CD14-positive monocyte (primary cell): ENCODE measurements around the gene ANKRD44. TPM values are rescaled to one million over a fixed set of nuclear protein-coding genes. Genes with fewer than 3 reads are reported as not detected.

Experiments used
- DNase-seq, 3 donors: peaks; one replicate each; pipeline ENCODE4 v3.0.0-alpha.2; 2011 to 2022
- H2AFZ ChIP-seq: 2 replicates; pipeline ENCODE4 v1.6.0; 2012; ENCODE audit warnings: mild to moderate bottlenecking, low read depth, low read length, inconsistent platforms; ENCODE audit not compliant: insufficient read depth, poor library complexity, severe bottlenecking
- H3K27ac ChIP-seq, 2 donors: 1 replicate in 1 of 2; 2 replicates in 1 of 2; pipeline ENCODE4 v1.5.1; 2012 to 2013; ENCODE audit warnings: low read length in 2 of 2, control low read depth in 1 of 2, inconsistent platforms in 1 of 2, low read depth in 1 of 2, mild to moderate bottlenecking in 1 of 2
- H3K27me3 ChIP-seq, 2 donors: one replicate each; pipeline versions ENCODE4 v1.6.0 to v1.6.1; 2011 to 2013; ENCODE audit warnings: low read length in 2 of 2; ENCODE audit not compliant: control insufficient read depth in 2 of 2, insufficient read depth in 2 of 2
- H3K36me3 ChIP-seq, 2 donors: replicated peaks in 1 of 2; 1 replicate in 1 of 2; 2 replicates in 1 of 2; pipeline versions ENCODE4 v1.5.1 to v1.6.1; 2012 to 2013; ENCODE audit warnings: low read length in 2 of 2, control low read depth in 1 of 2, inconsistent platforms in 1 of 2, mild to moderate bottlenecking in 1 of 2; ENCODE audit not compliant: insufficient read depth in 2 of 2, control insufficient read depth in 1 of 2
- H3K4me1 ChIP-seq, 2 donors: 1 replicate in 1 of 2; 2 replicates in 1 of 2; pipeline versions ENCODE4 v1.5.1 to v1.6.1; 2012 to 2013; ENCODE audit warnings: low read length in 2 of 2, control low read depth in 1 of 2, inconsistent platforms in 1 of 2, mild to moderate bottlenecking in 1 of 2, moderate library complexity in 1 of 2; ENCODE audit not compliant: insufficient read depth in 2 of 2, control insufficient read depth in 1 of 2
- H3K4me2 ChIP-seq: replicated peaks from 2 replicates; pipeline ENCODE3; 2012; ENCODE audit warnings: low read length, moderate library complexity, mild to moderate bottlenecking; ENCODE audit not compliant: poor library complexity, severe bottlenecking; ENCODE audit errors: extremely low read depth
- H3K4me3 ChIP-seq, 3 experiments: fragments of 200-600 bp in 1 of 3; sonication (generic) in 1 of 3; replicated peaks in 1 of 3; 1 replicate in 2 of 3; 2 replicates in 1 of 3; pipeline ENCODE4 v1.5.1; 2011 to 2013; ENCODE audit warnings: low read length in 3 of 3, mild to moderate bottlenecking in 3 of 3, control low read depth in 2 of 3, low read depth in 2 of 3, inconsistent platforms in 1 of 3, moderate library complexity in 1 of 3
- H3K79me2 ChIP-seq: 2 replicates; pipeline ENCODE4 v1.6.0; 2012; ENCODE audit warnings: mild to moderate bottlenecking, control low read depth, inconsistent platforms, low read length, moderate library complexity; ENCODE audit not compliant: insufficient read depth
- H3K9ac ChIP-seq: 2 replicates; pipeline ENCODE4 v1.6.0; 2017; ENCODE audit warnings: low read length, mild to moderate bottlenecking; ENCODE audit not compliant: insufficient read depth, poor library complexity, severe bottlenecking
- H3K9me3 ChIP-seq, 2 donors: replicated peaks in 1 of 2; 1 replicate in 1 of 2; 2 replicates in 1 of 2; pipeline versions ENCODE4 v1.5.1 to v1.6.1; 2012 to 2013; ENCODE audit warnings: low read length in 2 of 2, control low read depth in 1 of 2; ENCODE audit not compliant: control insufficient read depth in 1 of 2, insufficient read depth in 1 of 2
- H4K20me1 ChIP-seq: 2 replicates; pipeline ENCODE4 v1.6.0; 2012; ENCODE audit warnings: mild to moderate bottlenecking, low read length, control low read depth, moderate library complexity; ENCODE audit not compliant: insufficient read depth
- H3K27ac Mint-ChIP-seq, 7 donors: one replicate each; pipeline ENCODE4 v1.8.0; 2020; ENCODE audit warnings: mild to moderate bottlenecking in 7 of 7, mixed read lengths in 7 of 7, moderate library complexity in 6 of 7, inconsistent platforms in 2 of 7
- H3K27me3 Mint-ChIP-seq, 3 donors: one replicate each; pipeline ENCODE4 v1.8.0; 2021 to 2022; ENCODE audit warnings: low read depth in 3 of 3, mild to moderate bottlenecking in 3 of 3, mixed read lengths in 3 of 3, moderate library complexity in 3 of 3, inconsistent platforms in 1 of 3
- H3K36me3 Mint-ChIP-seq, 2 donors: one replicate each; pipeline ENCODE4 v1.8.0; 2020; ENCODE audit warnings: mixed read lengths in 2 of 2, inconsistent platforms in 1 of 2, mild to moderate bottlenecking in 1 of 2
- H3K4me1 Mint-ChIP-seq: one replicate; pipeline ENCODE4 v1.8.0; 2020; ENCODE audit warnings: mild to moderate bottlenecking, mixed read lengths
- H3K4me3 Mint-ChIP-seq, 2 donors: one replicate each; pipeline ENCODE4 v1.8.0; 2020; ENCODE audit warnings: mild to moderate bottlenecking in 2 of 2, mixed read lengths in 2 of 2, moderate library complexity in 1 of 2
- H3K9me3 Mint-ChIP-seq, 7 donors: one replicate each; pipeline ENCODE4 v1.8.0; 2020 to 2022; ENCODE audit warnings: mixed read lengths in 7 of 7, mild to moderate bottlenecking in 6 of 7, moderate library complexity in 6 of 7, inconsistent platforms in 2 of 7
- CTCF ChIP-seq: fragments of 200-600 bp; IDR thresholded peaks from one replicate; pipeline ENCODE4 v1.8.0; 2022; ENCODE audit warnings: antibody characterized with exemption, mild to moderate bottlenecking
- WGBS: methylation state at CpG from one replicate; pipeline ENCODE4 v1.1.5; 2013; ENCODE audit warnings: missing lambda C conversion rate; ENCODE audit not compliant: insufficient coverage; 5-methylcytosine and 5-hydroxymethylcytosine counted together
- intact Hi-C, 2 donors: fragments of 100-400 bp; cut with micrococcal nuclease; formaldehyde crosslinking; loops; one replicate each; pipeline versions ENCODE4 v1.15.0 to v1.15.1; 2023
- polyA plus RNA-seq, 3 donors: library from polyadenylated mRNA; depleted of rRNA in 1 of 3; unstranded in 2 of 3; stranded (reverse) in 1 of 3; fragments of 300-500 nt in 2 of 3; fragments of >200 nt in 1 of 3; fragmentation: Illumina TruSeq in 2 of 3; gene quantifications; 1 replicate in 2 of 3; 2 replicates in 1 of 3; pipeline ENCODE4 v1.2.3, GENCODE V29; 2012 to 2021

Gene ANKRD44
- polyA plus RNA-seq, 3 donors = 55.7 to 91.9 (median 64.9) TPM

GRCh38 chr2:197126630-197127352, 183.8 kb downstream of the ANKRD44 start:
- TF ChIP-seq CTCF = no peak
- H3K9me3 Mint-ChIP-seq = no peaks in the 10 kb centered on the region
- no peak for DNase-seq
- H3K27me3 ChIP-seq = no peaks in the 10 kb centered on the region
- peaks cover 36 to 58% of the 10 kb centered on the region in 2 donors for H3K36me3 ChIP-seq
- 100% methylated on average over 3 of the region's 7 CpGs for WGBS
- no peaks in the 10 kb centered on the region for H3K27me3 Mint-ChIP-seq
- intact Hi-C loops = no loop called here
- H3K4me2 ChIP-seq = no peak overlapping the region
- peaks cover 4% of the 10 kb centered on the region for H3K4me1 Mint-ChIP-seq
- H3K9ac ChIP-seq = no peak overlapping the region
- peaks cover 76% of the 10 kb centered on the region for H4K20me1 ChIP-seq
- no peak overlapping the region for H3K4me3 ChIP-seq
- no peaks in the 10 kb centered on the region for H3K4me1 ChIP-seq
- H3K9me3 ChIP-seq = no peaks in the 10 kb centered on the region
- no peak overlapping the region for H2AFZ ChIP-seq
- H3K27ac Mint-ChIP-seq = peak overlapping the region in 1 of 7 donors; percentile 7
- peaks cover 58% of the 10 kb centered on the region in 2 donors for H3K36me3 Mint-ChIP-seq
- peaks cover 20% of the 10 kb centered on the region for H3K79me2 ChIP-seq
- no peak overlapping the region for H3K27ac ChIP-seq
- no peak overlapping the region for H3K4me3 Mint-ChIP-seq

GRCh38 chr2:197124639-197125390, 185.8 kb downstream of the ANKRD44 start:
- Mint-ChIP-seq H3K27ac (peak overlapping the region in 1 of 7 donors; percentile 44), H3K9me3 (no peaks in the 10 kb centered on the region), H3K4me3 (no peak overlapping the region), H3K4me1 (peaks cover 2% of the 10 kb centered on the region), H3K27me3 (no peaks in the 10 kb centered on the region), H3K36me3 (peaks cover 73 to 75% of the 10 kb centered on the region in 2 donors)
- no CpG with 5 or more reads among the region's 7 CpGs for WGBS
- Histone ChIP-seq H2AFZ (no peak overlapping the region), H3K79me2 (peaks cover 9% of the 10 kb centered on the region), H3K36me3 (peaks cover 54 to 74% of the 10 kb centered on the region in 2 donors), H3K27me3 (no peaks in the 10 kb centered on the region), H4K20me1 (peaks cover 65% of the 10 kb centered on the region), H3K4me2 (no peak overlapping the region), H3K9me3 (no peaks in the 10 kb centered on the region), H3K4me3 (no peak overlapping the region), H3K4me1 (no peaks in the 10 kb centered on the region), H3K27ac (no peak overlapping the region), H3K9ac (no peak overlapping the region)
- TF ChIP-seq CTCF = no peak
- intact Hi-C loops = no loop called here
- DNase-seq = no peak
